GM19023 (cell line): ENCODE results near the gene COL23A1.

Experiments used
- ATAC-seq: cut with Tn5 transposase; IDR thresholded peaks from one replicate; pipeline ENCODE4 v1.9.1; 2021; ENCODE audit warnings: mild to moderate bottlenecking, moderate library complexity; ENCODE audit not compliant: unreplicated experiment

Gene COL23A1

GRCh38 chr5:178386336-178386931 lies 203.8 kb downstream of the COL23A1 start:
- no peak for ATAC-seq

- no peak for ATAC-seq
These were observed 204.7 kb downstream of the COL23A1 start for GRCh38 chr5:178385496-178385890.

DNA sequence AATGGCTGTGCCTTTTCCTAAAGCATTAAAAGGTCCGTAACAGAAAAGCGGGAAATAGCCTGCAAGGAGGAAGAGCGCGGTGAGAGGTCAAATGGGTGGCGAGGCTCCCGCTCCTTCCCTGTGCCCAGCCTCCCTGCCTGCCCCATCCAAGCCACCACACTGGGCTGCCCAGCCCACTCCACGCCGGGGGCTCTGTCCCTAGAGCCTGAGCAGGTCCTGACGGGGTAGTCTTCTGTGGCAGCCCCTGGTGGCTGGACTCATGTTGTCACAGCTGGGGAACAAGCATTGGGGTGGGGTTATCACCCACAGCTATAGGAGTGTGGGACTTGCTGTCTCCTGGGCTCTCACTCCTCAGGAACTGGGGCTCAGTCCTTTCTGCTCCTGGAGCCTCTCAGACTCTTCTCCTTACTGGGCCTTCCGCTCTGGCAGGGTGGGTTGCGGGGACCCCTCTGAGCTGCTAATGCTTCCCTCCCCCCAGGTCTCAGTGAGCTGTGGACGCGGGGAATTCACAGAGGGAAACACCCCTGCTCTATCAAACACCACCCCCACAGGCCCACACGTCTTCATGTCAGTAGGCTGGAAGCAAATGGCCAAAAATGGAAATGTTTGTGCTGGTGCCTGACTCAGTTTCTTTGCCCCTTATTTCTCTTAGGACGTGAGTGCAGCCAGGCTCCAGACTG lies 205.2 kb downstream of the COL23A1 start:
- no peak for ATAC-seq

GRCh38 chr5:178383919-178384815 lies 206.0 kb downstream of the COL23A1 start:
- ATAC-seq = no peak

DNA sequence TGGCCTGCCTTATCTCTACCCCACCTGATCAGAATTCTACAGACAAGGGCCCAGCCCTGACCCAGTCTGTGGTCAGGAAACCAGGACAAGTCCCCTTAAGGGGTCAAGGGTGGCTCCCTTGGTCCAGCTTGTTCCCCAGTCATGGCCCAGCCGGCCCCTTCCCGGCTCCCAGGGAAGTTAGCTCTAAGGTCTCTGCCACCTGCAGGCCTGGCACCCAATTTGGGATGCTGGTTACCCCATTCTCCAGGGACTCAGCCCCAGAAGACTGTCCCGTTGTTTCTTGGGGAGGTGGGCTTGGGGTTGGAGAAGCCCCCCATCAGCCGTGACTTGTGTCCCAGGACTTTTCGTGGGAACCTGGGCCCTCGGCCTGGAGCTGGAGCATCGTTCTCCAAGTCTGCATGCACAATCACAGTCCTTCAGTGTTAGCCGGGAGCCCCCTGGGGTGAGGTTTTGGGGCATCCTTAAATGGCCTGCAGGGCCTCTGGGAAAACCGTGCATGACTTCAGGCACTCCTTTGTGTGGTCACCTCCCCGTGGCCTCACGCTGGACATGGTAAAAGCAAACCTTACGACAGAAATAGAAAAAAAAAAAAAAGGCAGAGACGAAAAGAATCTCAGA lies 206.8 kb downstream of the COL23A1 start:
- ATAC-seq = no peak

DNA sequence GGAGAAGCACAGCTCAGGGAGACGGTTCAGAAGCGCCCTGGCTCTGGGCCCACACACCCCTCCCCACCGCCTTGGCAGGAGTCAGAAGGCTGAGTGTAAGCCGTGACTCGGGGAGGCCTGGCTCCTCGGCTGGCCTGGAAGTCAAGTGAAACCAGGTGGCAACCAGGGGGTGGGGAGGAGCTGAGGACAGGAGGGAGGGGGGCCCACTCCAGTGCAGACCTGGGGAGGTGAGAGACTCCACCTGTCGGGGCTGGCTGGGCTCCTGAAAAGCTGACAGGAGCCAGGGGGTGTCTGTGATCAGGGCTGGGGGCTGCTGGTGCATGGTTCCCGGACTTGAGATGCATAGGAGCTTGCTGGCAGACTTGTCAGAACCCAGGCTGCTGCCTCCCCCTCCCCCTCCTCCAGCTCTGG lies 207.4 kb downstream of the COL23A1 start:
- ATAC-seq = no peak

- ATAC-seq = no peak
These were observed 208.1 kb downstream of the COL23A1 start for GRCh38 chr5:178381921-178382695.

GRCh38 chr5:178381206-178381605 lies 209.0 kb downstream of the COL23A1 start:
- no peak for ATAC-seq

GRCh38 chr5:178380541-178381074 lies 209.6 kb downstream of the COL23A1 start:
- no peak for ATAC-seq

GRCh38 chr5:178380086-178380485 lies 210.1 kb downstream of the COL23A1 start:
- ATAC-seq = no peak

GRCh38 chr5:178378527-178379484 lies 211.4 kb downstream of the COL23A1 start:
- ATAC-seq = no peak

DNA sequence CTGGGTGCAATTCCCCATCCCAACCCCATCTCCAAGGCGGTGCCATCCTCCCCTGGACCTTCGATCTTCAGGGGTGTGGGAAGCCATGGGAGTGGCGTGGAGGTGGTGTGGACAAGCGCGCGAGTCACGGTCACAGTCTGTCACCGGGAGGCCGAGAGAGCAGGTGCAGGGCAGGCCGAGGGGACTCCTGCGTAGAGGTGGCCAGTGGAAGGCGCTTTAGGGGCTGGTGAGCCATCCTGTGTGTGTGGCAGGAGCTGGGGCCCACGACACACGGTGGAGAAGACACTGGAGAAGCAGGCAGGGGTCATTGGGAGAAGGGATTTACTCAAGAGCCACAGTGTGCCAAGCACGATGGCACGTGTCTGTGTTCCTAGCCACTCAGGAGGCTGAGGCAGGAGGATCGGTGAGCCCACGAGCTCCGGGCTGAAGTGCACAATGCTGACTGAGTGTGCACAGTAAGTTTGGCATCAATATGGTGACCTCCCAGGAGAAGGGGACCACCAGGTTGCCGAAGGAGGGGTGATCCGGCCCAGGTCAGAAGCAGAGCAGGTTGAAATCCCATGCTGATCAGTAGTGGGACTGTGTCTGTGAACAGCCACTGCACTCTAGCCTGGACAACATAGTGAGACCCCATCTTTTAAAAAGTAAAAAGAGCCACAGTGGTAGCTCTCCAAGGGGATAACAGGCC lies 212.5 kb downstream of the COL23A1 start:
- no peak for ATAC-seq

- ATAC-seq = no peak
These were observed 213.1 kb downstream of the COL23A1 start for GRCh38 chr5:178376921-178377582.

DNA sequence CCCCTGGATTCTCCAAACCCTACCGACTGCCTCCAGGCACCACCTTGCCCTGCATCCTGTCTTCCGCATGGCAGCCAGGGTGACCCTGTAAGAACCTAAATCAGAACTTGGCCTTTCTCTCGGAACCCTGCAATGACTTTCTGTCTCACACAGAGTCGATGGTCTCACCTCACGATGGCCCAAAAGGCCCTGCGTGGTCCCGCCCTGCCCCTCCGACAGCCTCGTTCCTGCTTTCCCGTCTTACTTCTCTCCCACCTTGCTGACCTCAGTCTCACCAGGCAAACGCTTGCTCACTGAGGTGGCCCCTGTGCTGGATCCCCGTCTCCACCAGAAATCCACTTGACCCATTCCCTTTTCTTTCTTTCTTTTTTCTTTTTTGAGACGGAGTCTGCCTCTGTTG lies 214.8 kb downstream of the COL23A1 start:
- ATAC-seq = no peak

- no peak for ATAC-seq
These were observed 216.5 kb downstream of the COL23A1 start for GRCh38 chr5:178373711-178374110.

- no peak for ATAC-seq
These were observed 218.0 kb downstream of the COL23A1 start for GRCh38 chr5:178372142-178372571.

- no peak for ATAC-seq
These were observed 218.7 kb downstream of the COL23A1 start for GRCh38 chr5:178371362-178372111.
